GM19035 (cell line): Measurements from ENCODE around the gene LAMA1.

Source experiments
- ATAC-seq: cut with Tn5 transposase; IDR thresholded peaks from one replicate; pipeline ENCODE4 v1.9.1; 2021; ENCODE audit not compliant: unreplicated experiment

The LAMA1 gene

GRCh38 chr18:7116001-7116730, 1.4 kb downstream of the LAMA1 start:
- ATAC-seq: no peak

- no peak for ATAC-seq
Measured at GRCh38 chr18:7112936-7113335, 4.7 kb downstream of the LAMA1 start.

DNA sequence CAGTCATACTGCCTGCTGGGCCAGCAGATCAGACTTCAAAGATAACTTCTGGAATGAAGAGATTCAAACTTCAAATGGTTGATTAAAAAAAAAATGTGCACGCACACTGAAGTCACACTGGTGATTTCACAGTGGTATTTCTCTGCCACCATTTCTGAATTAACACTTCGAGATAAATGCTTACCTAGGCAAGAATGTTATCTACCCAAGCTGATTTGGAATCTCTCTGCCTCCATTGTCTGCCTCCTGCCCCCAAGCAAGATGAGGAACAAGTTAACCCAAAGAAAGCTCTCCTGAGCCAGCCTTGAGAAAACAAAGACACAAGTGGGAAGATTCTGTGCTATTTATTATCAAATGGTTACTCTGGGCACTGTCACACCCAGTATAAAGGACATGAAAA, 6.5 kb downstream of the LAMA1 start:
- ATAC-seq: no peak

DNA sequence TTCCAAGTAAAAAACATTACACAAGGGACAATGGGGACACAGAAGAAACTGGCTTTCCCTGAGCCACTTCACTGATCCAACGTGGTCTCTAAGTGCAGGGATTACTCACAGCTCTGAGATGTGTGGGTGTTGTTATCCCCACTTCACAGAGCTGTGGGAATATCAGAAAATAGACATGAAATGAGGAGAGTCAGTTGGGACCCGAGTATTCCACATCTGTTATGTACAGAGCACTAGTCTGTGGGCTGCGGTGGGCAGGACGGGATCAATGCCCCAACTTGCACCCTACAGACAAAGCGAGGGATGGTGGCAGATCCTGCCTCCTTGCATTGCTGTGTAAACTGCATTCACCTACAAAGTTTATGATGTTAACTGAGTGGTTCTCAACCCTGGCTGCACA, 11.7 kb downstream of the LAMA1 start:
- no peak for ATAC-seq

GRCh38 chr18:7105268-7105667, 12.3 kb downstream of the LAMA1 start:
- no peak for ATAC-seq

DNA sequence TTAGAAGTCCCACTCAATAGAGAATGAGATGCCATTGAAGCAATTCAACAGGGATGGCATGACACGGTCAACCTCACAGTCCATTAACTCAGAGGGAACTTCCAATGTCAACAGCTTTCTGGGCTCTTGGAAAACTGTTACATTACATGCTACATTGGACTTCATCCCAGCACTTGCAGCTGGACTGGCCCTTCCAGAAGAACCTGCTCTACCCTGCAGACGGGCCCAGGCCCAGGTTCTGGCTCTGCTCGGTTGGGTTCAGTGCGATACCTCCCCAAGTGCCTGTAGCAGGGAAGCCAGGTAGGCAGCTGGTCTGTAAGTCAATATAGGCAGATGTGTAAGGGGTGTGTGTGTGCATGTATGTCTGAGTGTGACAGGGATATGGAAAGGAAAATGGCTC, 12.9 kb downstream of the LAMA1 start:
- ATAC-seq: no peak

GRCh38 chr18:7102131-7102530, 15.5 kb downstream of the LAMA1 start:
- ATAC-seq: no peak

DNA sequence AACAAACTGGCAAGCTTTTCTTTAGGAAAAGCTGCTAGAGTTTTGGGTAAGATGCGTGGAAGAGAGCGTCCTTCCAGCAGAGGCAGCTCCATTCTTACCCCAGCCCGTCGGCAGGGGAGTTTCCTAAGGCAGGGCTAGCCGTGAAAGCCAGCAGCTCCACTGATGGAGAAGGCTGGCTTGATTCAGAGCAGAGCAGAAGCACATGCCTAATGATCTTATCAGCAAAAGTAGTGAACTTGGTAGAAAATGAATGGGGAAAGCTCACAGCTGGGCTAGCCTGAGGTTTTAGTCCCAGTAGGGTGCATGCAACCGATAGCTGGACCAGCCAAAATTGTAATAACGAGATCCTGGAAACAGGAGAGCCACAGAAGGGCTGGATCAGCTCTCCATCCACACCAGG, 20.8 kb downstream of the LAMA1 start:
- ATAC-seq: no peak

DNA sequence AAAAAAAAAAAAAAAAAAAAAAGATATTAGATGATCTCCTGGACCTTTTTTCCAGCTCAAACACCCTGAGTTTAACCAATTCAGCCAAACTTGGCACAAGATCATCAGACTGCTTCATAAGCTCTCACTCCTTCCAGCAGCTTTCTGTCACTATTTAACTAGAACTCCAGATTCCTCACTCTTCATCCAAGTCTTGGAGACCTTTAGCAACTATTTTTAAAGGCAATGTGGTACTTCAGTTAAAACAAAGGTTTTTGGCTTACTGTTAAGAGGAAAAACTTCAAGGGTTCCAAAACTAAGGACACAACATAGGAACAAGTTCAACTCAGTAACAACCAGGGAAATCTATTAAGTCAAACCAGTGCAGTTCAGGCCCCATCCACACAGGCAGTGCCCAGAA, 23.2 kb downstream of the LAMA1 start:
- ATAC-seq: no peak

- no peak for ATAC-seq
Measured at GRCh38 chr18:7090771-7091170, 26.8 kb downstream of the LAMA1 start.

GRCh38 chr18:7089369-7089768, 28.2 kb downstream of the LAMA1 start:
- ATAC-seq: no peak

GRCh38 chr18:7084080-7085065, 33.2 kb downstream of the LAMA1 start:
- no peak for ATAC-seq

- no peak for ATAC-seq
Measured at GRCh38 chr18:7082671-7083070, 34.9 kb downstream of the LAMA1 start.

GRCh38 chr18:7079231-7079630, 38.4 kb downstream of the LAMA1 start:
- no peak for ATAC-seq

DNA sequence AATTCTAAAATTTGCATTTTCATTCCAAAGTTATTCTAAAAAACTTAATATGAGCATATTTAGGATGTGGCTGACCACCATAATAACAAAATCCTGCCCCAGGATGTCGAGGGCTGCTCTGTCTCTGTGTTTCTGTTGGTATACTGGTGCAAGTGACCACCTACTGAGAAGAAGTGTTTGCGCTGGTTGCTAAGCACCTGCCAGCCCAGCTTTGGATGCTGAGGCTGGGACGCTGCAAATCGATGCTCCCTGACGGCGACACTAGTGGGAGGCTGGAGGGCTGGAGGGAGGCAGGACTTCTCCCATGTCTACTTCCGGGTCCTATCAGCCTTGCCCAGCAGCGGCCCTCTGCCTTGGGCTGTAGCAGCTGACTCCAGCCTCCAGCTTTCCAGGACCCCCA, 45.0 kb downstream of the LAMA1 start:
- no peak for ATAC-seq

- ATAC-seq: no peak
Measured at GRCh38 chr18:7071600-7071999, 46.0 kb downstream of the LAMA1 start.

GRCh38 chr18:7070466-7070865, 47.1 kb downstream of the LAMA1 start:
- ATAC-seq: no peak

GRCh38 chr18:7068871-7069590, 48.6 kb downstream of the LAMA1 start:
- ATAC-seq: no peak

GRCh38 chr18:7066965-7067555, 50.5 kb downstream of the LAMA1 start:
- ATAC-seq: no peak

- no peak for ATAC-seq
Measured at GRCh38 chr18:7065736-7066135, 51.9 kb downstream of the LAMA1 start.

GRCh38 chr18:7064346-7064745, 53.3 kb downstream of the LAMA1 start:
- no peak for ATAC-seq
